CD4-positive, alpha-beta T cell treated with Interleukin-2 at 100 ng/mL for 4 hours (primary cell): ENCODE data around the gene CCDC85B.
"Not testable (repeated sequence)": the region's sequence is repeated elsewhere in the genome, so short reads cannot be mapped to it uniquely, and the experiment has no call there.

ENCODE experiments used
- DNase-seq: peaks from one replicate; pipeline ENCODE4 v3.0.0-alpha.2; 2020; ENCODE audit warnings: low spot score

The CCDC85B gene

GRCh38 chr11:65887723-65888162 is 2.7 kb upstream of the CCDC85B start:
- DNase-seq, result no peak

- peak; percentile 95 for DNase-seq
Observed at GRCh38 chr11:65888163-65888814, 2.2 kb upstream of the CCDC85B start, which contains the start of gene FIBP. FIBP (minus strand) TSS chr11:65888471; CDS start chr11:65888418, 53 bp downstream.

GRCh38 chr11:65891219-65892136 is 1.0 kb downstream of the CCDC85B start:
- no peak for DNase-seq

GRCh38 chr11:65892137-65892540 is 1.7 kb downstream of the CCDC85B start:
- DNase-seq, result not testable (repeated sequence)

GRCh38 chr11:65892661-65893317 is 2.3 kb downstream of the CCDC85B start:
- DNase-seq, result no peak

GRCh38 chr11:65894034-65894591 is 3.6 kb downstream of the CCDC85B start:
- no peak for DNase-seq

GRCh38 chr11:65895482-65895981 is 5.1 kb downstream of the CCDC85B start:
- no peak for DNase-seq

- DNase-seq, result no peak
Observed at GRCh38 chr11:65896034-65896999, 5.8 kb downstream of the CCDC85B start.

GRCh38 chr11:65897020-65897471 is 6.6 kb downstream of the CCDC85B start:
- DNase-seq, result no peak

- no peak for DNase-seq
Observed at GRCh38 chr11:65898656-65899355, 8.3 kb downstream of the CCDC85B start.

- DNase-seq, result peak; percentile 61
Observed at GRCh38 chr11:65899356-65900124, 9.1 kb downstream of the CCDC85B start.

GRCh38 chr11:65900125-65900898 is 9.8 kb downstream of the CCDC85B start, which contains the start of gene FOSL1:
FOSL1 (minus strand) TSS chr11:65900388; CDS start chr11:65900339, 49 bp downstream.
- DNase-seq, result peak; percentile 95

GRCh38 chr11:65900899-65901180 is 10.4 kb downstream of the CCDC85B start:
- DNase-seq, result no peak

- no peak for DNase-seq
Observed at GRCh38 chr11:65903068-65903481, 12.6 kb downstream of the CCDC85B start.

GRCh38 chr11:65903715-65904114 is 13.2 kb downstream of the CCDC85B start:
- DNase-seq, result no peak

GRCh38 chr11:65906602-65907001 is 16.1 kb downstream of the CCDC85B start:
- DNase-seq, result no peak

GRCh38 chr11:65907878-65908277 is 17.4 kb downstream of the CCDC85B start:
- DNase-seq, result no peak
